H9 (cell line): ENCODE results near the gene KRT25. TPM values are rescaled to one million over a fixed set of nuclear protein-coding genes. Genes with fewer than 3 reads are reported as not detected.

Source experiments
- DNase-seq: peaks from one replicate; pipeline ENCODE4 v3.0.0-alpha.2; 2017
- H2AFZ ChIP-seq: one replicate; pipeline ENCODE4 v1.6.1; 2013; ENCODE audit warnings: mild to moderate bottlenecking, low read length, control low read depth, moderate library complexity
- H2AK5ac ChIP-seq: 2 replicates; pipeline ENCODE4 v1.6.1; 2013; ENCODE audit warnings: low read length, control low read depth, mixed read lengths; ENCODE audit not compliant: insufficient read length
- H2BK120ac ChIP-seq: one replicate; pipeline ENCODE4 v1.6.1; 2013; ENCODE audit warnings: low read depth, mild to moderate bottlenecking, low read length, control low read depth, inconsistent platforms; ENCODE audit not compliant: poor library complexity, severe bottlenecking
- H2BK12ac ChIP-seq: 2 replicates; pipeline ENCODE4 v1.6.1; 2013; ENCODE audit warnings: low read length, control low read depth, mixed read lengths, low read depth; ENCODE audit not compliant: insufficient read length
- H2BK15ac ChIP-seq: 2 replicates; pipeline ENCODE4 v1.6.1; 2013; ENCODE audit warnings: low read depth, low read length, control low read depth
- H2BK20ac ChIP-seq: one replicate; pipeline ENCODE4 v1.6.1; 2013; ENCODE audit warnings: low read depth, mild to moderate bottlenecking, low read length, control low read depth, inconsistent platforms; ENCODE audit not compliant: poor library complexity, severe bottlenecking
- H2BK5ac ChIP-seq: 2 replicates; pipeline ENCODE4 v1.6.1; 2013; ENCODE audit warnings: low read length, control low read depth, mixed read lengths; ENCODE audit not compliant: insufficient read length
- H3K14ac ChIP-seq: 2 replicates; pipeline ENCODE4 v1.6.1; 2013; ENCODE audit warnings: low read length, control low read depth; ENCODE audit not compliant: insufficient read depth
- H3K18ac ChIP-seq: 2 replicates; pipeline ENCODE4 v1.6.1; 2013; ENCODE audit warnings: low read depth, mild to moderate bottlenecking, mixed read lengths, low read length, control low read depth; ENCODE audit not compliant: insufficient read length
- H3K23ac ChIP-seq: 2 replicates; pipeline ENCODE4 v1.6.1; 2013; ENCODE audit warnings: low read length, control low read depth, mixed read lengths, low read depth; ENCODE audit not compliant: insufficient read length
- H3K23me2 ChIP-seq: 2 replicates; pipeline ENCODE4 v1.6.1; 2013; ENCODE audit warnings: low read depth, mild to moderate bottlenecking, mixed read lengths, low read length, control low read depth; ENCODE audit not compliant: insufficient read length, poor library complexity, severe bottlenecking
- H3K27ac ChIP-seq: 2 replicates; pipeline ENCODE4 v1.5.1; 2013; ENCODE audit warnings: low read length, control low read depth, mixed read lengths, low read depth; ENCODE audit not compliant: insufficient read length
- H3K27me3 ChIP-seq: 2 replicates; pipeline ENCODE4 v1.6.1; 2013; ENCODE audit warnings: low read length, control low read depth, inconsistent platforms; ENCODE audit not compliant: insufficient read depth
- H3K4ac ChIP-seq: 2 replicates; pipeline ENCODE4 v1.6.1; 2013; ENCODE audit warnings: low read depth, mild to moderate bottlenecking, control low read depth, inconsistent platforms, low read length, moderate library complexity
- H3K4me1 ChIP-seq: 2 replicates; pipeline ENCODE4 v1.6.1; 2013; ENCODE audit warnings: low read length, control low read depth, inconsistent platforms; ENCODE audit not compliant: insufficient read depth
- H3K4me2 ChIP-seq: 2 replicates; pipeline ENCODE4 v1.6.1; 2013; ENCODE audit warnings: low read length, control low read depth, mixed read lengths; ENCODE audit not compliant: insufficient read length, insufficient read depth
- H3K56ac ChIP-seq: 2 replicates; pipeline ENCODE4 v1.6.1; 2013; ENCODE audit warnings: low read depth, mild to moderate bottlenecking, mixed read lengths, low read length, control low read depth; ENCODE audit not compliant: insufficient read length
- H3K79me1 ChIP-seq: 2 replicates; pipeline ENCODE4 v1.6.1; 2013; ENCODE audit warnings: low read depth, mild to moderate bottlenecking, moderate library complexity, low read length, control low read depth, inconsistent platforms; ENCODE audit not compliant: insufficient read depth, poor library complexity, severe bottlenecking
- H3K79me2 ChIP-seq: 2 replicates; pipeline ENCODE4 v1.6.1; 2013; ENCODE audit warnings: low read length, control low read depth, inconsistent platforms; ENCODE audit not compliant: insufficient read depth
- H3K9ac ChIP-seq: 2 replicates; pipeline ENCODE4 v1.6.1; 2013; ENCODE audit warnings: low read length, control low read depth, mixed read lengths; ENCODE audit not compliant: insufficient read length; ENCODE audit errors: extremely low read depth
- H3K9me3 ChIP-seq: one replicate; pipeline ENCODE4 v1.6.1; 2013; ENCODE audit warnings: low read depth, low read length, inconsistent platforms; ENCODE audit not compliant: control insufficient read depth
- H3T11ph ChIP-seq: one replicate; pipeline ENCODE4 v1.6.1; 2013; ENCODE audit warnings: mild to moderate bottlenecking, low read length, control low read depth, inconsistent platforms
- H4K20me1 ChIP-seq: one replicate; pipeline ENCODE4 v1.6.1; 2013; ENCODE audit not compliant: control insufficient read depth, insufficient read length, insufficient read depth
- H4K5ac ChIP-seq: 2 replicates; pipeline ENCODE4 v1.6.1; 2013; ENCODE audit warnings: low read depth, mild to moderate bottlenecking, mixed read lengths, low read length, control low read depth; ENCODE audit not compliant: insufficient read length
- H4K8ac ChIP-seq: replicated peaks from 2 replicates; pipeline ENCODE4 v1.6.1; 2013; ENCODE audit warnings: low read length, control low read depth, mixed read lengths, low read depth; ENCODE audit not compliant: insufficient read length
- H4K91ac ChIP-seq: 2 replicates; pipeline ENCODE4 v1.6.1; 2013; ENCODE audit warnings: low read depth, mild to moderate bottlenecking, moderate library complexity, mixed read lengths, low read length, control low read depth; ENCODE audit not compliant: insufficient read length
- H3K27ac Mint-ChIP-seq, 3 experiments: 2 replicates in 2 of 3; 3 replicates in 1 of 3; pipeline ENCODE4 v1.8.0; 2020 to 2021; ENCODE audit warnings: mixed read lengths in 3 of 3, mild to moderate bottlenecking in 1 of 3, moderate library complexity in 1 of 3
- H3K27me3 Mint-ChIP-seq: 2 replicates; pipeline ENCODE4 v1.8.0; 2021; ENCODE audit warnings: low read depth, mild to moderate bottlenecking, moderate library complexity, mixed read lengths
- H3K36me3 Mint-ChIP-seq, 3 experiments: 2 replicates in 2 of 3; 3 replicates in 1 of 3; pipeline ENCODE4 v1.8.0; 2020 to 2021; ENCODE audit warnings: low read depth in 3 of 3, mixed read lengths in 3 of 3; ENCODE audit not compliant: insufficient read depth in 1 of 3
- H3K4me1 Mint-ChIP-seq, 2 experiments: 2 replicates each; pipeline ENCODE4 v1.8.0; 2020; ENCODE audit warnings: mixed read lengths in 2 of 2
- H3K4me3 Mint-ChIP-seq, 2 experiments: 2 replicates in 1 of 2; 3 replicates in 1 of 2; pipeline ENCODE4 v1.8.0; 2020 to 2021; ENCODE audit warnings: mild to moderate bottlenecking in 2 of 2, mixed read lengths in 2 of 2, moderate library complexity in 1 of 2
- H3K9me3 Mint-ChIP-seq, 2 experiments: 2 replicates in 1 of 2; 3 replicates in 1 of 2; pipeline ENCODE4 v1.8.0; 2020; ENCODE audit warnings: mild to moderate bottlenecking in 2 of 2, mixed read lengths in 2 of 2, moderate library complexity in 1 of 2
- CTCF ChIP-seq: fragments of 200-600 bp; sonication (generic); conservative IDR thresholded peaks from 3 replicates; pipeline ENCODE4 v1.8.0; 2021; ENCODE audit warnings: antibody characterized with exemption, mild to moderate bottlenecking
- WGBS: extraction: QIAGEN DNeasy Blood & Tissue Kit; methylation state at CpG from one replicate; pipeline ENCODE4 v1.1.7; 2013; ENCODE audit warnings: missing lambda C conversion rate, low lambda C conversion rate, mixed read lengths; ENCODE audit not compliant: insufficient read length; ENCODE audit errors: extremely low coverage; 5-methylcytosine and 5-hydroxymethylcytosine counted together
- total RNA-seq: library from RNA; stranded (reverse); gene quantifications from 2 replicates; pipeline ENCODE4 v1.2.1, GENCODE V29; 2021

Gene KRT25
- total RNA-seq, 1 experiment from 2014 or later, result not detected

DNA sequence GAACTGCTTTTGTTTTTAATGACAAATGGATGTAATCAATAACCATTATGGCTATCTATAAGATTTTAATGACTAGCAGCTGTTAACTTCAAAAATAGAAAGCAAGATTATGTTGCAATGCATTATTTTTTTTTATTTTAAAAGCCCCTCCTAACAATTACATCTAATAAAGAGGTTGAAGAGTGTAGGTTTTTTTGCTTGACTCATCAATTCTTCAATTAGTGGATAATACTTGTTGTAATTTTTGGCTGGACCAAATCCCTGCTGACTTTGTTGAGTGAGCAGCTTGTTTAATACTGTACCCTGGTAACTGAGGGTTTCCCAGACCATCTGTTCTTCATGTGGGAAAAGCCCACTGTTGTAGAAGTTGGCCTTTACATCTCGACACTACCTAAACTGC is 24.2 kb downstream of the KRT25 start:
- no peaks in the 10 kb centered on the region for H3K27me3 ChIP-seq
- peaks cover 4 to 14% of the 10 kb centered on the region in 2 experiments; a peak in 4 of 5 replicates for H3K9me3 Mint-ChIP-seq
- H4K91ac ChIP-seq, result no peak overlapping the region
- H3K4me1 Mint-ChIP-seq, result no peaks in the 10 kb centered on the region
- no peaks in the 10 kb centered on the region for H3K36me3 Mint-ChIP-seq
- H3K79me1 ChIP-seq, result no peaks in the 10 kb centered on the region
- H2AK5ac ChIP-seq, result no peak overlapping the region
- no peak overlapping the region for H3K23ac ChIP-seq
- no peak for DNase-seq
- no peaks in the 10 kb centered on the region for H4K20me1 ChIP-seq
- H2BK20ac ChIP-seq, result no peak overlapping the region
- H3K27me3 Mint-ChIP-seq, result peaks cover 17% of the 10 kb centered on the region
- no peak overlapping the region for H3K14ac ChIP-seq
- no peak overlapping the region for H2BK120ac ChIP-seq
- H4K5ac ChIP-seq, result no peak overlapping the region
- no peak overlapping the region for H3K4me3 Mint-ChIP-seq
- no peak overlapping the region for H3K27ac ChIP-seq
- no peak overlapping the region for H3K56ac ChIP-seq
- H3K4me2 ChIP-seq, result no peak overlapping the region
- no peak overlapping the region for H3T11ph ChIP-seq
- H3K4ac ChIP-seq, result no peak overlapping the region
- TF ChIP-seq CTCF, result no peak
- no CpG with 5 or more reads among the region's 1 CpG for WGBS
- H3K27ac Mint-ChIP-seq, result no peak overlapping the region
- H3K9me3 ChIP-seq, result no peaks in the 10 kb centered on the region
- H2AFZ ChIP-seq, result no peak overlapping the region
- H4K8ac ChIP-seq, result no peak overlapping the region
- no peak overlapping the region for H2BK15ac ChIP-seq
- no peaks in the 10 kb centered on the region for H3K23me2 ChIP-seq
- no peaks in the 10 kb centered on the region for H3K4me1 ChIP-seq
- H2BK12ac ChIP-seq, result no peak overlapping the region
- no peak overlapping the region for H2BK5ac ChIP-seq
- H3K9ac ChIP-seq, result no peak overlapping the region
- no peaks in the 10 kb centered on the region for H3K79me2 ChIP-seq
- H3K18ac ChIP-seq, result no peak overlapping the region
